Measurements from ENCODE around the gene CCDC175.
A peak's percentile ranks its signal among the peaks of the same experiment; 100 is the strongest.

Gene CCDC175

DNA sequence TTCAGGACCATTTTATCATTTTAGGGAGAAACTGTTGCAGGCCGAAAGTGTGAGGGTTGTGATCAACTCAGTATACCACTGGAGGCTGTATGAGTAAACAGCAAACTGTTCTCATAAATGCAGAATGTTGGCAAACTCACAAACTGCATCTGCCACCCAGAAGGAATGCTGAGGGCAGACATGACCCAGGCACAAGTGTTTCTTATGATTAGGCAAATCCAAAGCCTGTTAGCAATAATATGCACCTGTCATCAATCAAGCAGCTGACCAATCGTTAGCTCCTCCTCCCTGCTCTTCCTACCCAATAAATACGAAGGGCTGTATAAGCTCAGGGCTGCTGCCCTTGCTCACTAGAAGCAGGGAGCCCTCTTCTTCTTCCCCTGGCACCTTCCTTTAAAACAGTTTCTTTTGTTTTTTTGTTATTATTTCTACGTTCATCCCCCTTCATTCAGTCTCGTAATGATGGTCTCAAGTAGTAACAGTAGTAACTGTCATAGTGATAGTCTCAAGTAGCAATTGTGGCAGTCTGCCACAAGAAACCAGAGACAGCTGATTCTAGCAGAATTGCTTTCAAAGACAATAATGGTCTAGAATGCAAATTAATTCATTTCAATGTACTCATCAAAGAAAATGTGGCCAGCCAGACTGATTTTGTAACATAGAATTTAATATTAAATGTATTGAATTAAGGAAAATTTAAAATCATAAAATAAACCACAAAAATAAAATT lies 15.2 kb upstream of the CCDC175 start:
- TF ChIP-seq, protein P1, sequence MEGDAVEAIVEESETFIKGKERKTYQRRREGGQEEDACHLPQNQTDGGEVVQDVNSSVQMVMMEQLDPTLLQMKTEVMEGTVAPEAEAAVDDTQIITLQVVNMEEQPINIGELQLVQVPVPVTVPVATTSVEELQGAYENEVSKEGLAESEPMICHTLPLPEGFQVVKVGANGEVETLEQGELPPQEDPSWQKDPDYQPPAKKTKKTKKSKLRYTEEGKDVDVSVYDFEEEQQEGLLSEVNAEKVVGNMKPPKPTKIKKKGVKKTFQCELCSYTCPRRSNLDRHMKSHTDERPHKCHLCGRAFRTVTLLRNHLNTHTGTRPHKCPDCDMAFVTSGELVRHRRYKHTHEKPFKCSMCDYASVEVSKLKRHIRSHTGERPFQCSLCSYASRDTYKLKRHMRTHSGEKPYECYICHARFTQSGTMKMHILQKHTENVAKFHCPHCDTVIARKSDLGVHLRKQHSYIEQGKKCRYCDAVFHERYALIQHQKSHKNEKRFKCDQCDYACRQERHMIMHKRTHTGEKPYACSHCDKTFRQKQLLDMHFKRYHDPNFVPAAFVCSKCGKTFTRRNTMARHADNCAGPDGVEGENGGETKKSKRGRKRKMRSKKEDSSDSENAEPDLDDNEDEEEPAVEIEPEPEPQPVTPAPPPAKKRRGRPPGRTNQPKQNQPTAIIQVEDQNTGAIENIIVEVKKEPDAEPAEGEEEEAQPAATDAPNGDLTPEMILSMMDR (IDR thresholded peaks at IDR 0.05; ENCODE audit: low read depth, low read length) = no peak
- no peak overlapping the region for H3K4me3 ChIP-seq (ENCODE audit: low read depth, low read length)
- in situ Hi-C loops (cut with HindIII; ENCODE audit: low sequenced_read_pairs) = no loop called here
- DNase-seq (ENCODE audit: low read depth, low spot score) = no peak

DNA sequence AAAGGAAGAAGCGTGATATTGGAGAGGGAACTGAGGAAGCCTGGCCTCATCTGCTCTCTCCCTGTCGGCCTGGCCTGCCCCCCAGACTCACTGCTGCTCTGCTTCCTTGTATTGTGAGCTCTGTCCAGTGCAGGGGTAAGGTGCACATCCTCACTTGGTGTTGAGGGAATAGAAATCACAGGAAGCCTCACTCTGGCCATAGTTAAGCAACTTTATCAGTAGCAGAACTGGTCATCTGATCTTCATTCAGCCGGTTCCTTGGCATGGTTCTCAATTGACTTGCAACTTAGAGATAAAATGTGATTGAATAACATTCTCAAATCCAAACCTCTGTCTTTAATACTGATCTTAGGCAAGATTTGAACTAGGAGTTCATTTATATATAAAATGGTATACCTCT lies 11.5 kb upstream of the CCDC175 start:
- TF ChIP-seq, protein P1 (IDR thresholded peaks at IDR 0.05; ENCODE audit: low read depth, low read length) = no peak
- H3K4me3 ChIP-seq (ENCODE audit: low read depth, low read length) = no peak overlapping the region
- in situ Hi-C loops (cut with HindIII; ENCODE audit: low sequenced_read_pairs) = no loop called here
- no peak for DNase-seq (ENCODE audit: low read depth, low spot score)

DNA sequence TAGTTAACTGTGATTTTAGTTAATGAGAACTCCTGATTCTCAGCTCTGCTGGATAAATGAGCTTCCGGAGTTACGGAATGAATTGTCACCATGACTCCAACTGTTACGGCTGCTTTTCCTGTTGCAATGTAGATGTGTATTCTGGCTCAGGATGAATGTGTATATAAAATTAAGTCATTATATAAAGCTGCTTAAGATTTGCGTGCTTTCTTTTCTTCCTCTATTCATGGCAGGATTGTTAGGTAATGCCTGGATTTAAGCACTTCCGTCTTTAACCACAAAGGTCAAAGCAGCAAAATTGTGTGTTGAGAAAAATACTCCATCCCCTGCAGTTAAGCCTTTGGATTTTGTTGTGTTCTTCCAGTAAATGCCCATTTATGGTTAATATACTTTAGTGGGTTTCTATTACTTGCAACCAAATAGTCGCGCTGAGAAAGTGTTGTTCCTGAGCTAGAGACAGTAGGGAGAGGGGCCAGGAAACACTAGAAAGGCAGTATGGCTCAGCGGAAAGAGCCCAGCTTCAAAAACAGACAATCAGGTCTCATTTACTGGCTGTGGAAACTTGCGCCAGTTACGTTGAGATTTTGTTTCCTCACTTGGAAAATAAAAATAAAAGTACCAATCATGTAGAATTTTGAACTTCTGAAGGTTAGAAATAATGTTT lies 9.4 kb upstream of the CCDC175 start:
- TF ChIP-seq, protein P1 (IDR thresholded peaks at IDR 0.05; ENCODE audit: low read depth, low read length) = no peak
- in situ Hi-C loops (cut with HindIII; ENCODE audit: low sequenced_read_pairs) = no loop called here
- H3K4me3 ChIP-seq (ENCODE audit: low read depth, low read length) = no peak overlapping the region
- peak; percentile 91 for DNase-seq (ENCODE audit: low read depth, low spot score)

DNA sequence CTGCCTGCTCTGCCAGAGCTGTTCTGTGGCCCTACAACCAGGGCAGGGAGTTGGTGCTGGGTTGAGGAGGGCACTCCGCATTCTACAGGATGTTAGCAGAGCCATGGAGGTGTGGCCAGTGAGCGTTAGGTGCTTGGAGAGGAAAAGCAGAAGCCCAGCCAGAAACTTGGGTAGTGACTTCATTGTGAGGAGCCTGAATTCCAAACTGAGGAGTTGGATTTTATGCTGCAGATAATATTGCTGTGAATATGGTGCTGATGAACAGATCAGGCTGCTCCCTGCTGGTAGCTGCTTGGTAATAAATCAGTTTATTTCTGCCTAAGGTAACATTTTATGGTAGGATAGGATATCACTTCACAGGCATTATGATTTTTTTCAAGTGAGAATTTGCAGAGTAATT lies 7.1 kb upstream of the CCDC175 start:
- peak; percentile 55 for DNase-seq (ENCODE audit: low read depth, low spot score)
- TF ChIP-seq, protein P1 (IDR thresholded peaks at IDR 0.05; ENCODE audit: low read depth, low read length) = peak; percentile 16
- no peak overlapping the region for H3K4me3 ChIP-seq (ENCODE audit: low read depth, low read length)
- in situ Hi-C loops (cut with HindIII; ENCODE audit: low sequenced_read_pairs) = no loop called here

DNA sequence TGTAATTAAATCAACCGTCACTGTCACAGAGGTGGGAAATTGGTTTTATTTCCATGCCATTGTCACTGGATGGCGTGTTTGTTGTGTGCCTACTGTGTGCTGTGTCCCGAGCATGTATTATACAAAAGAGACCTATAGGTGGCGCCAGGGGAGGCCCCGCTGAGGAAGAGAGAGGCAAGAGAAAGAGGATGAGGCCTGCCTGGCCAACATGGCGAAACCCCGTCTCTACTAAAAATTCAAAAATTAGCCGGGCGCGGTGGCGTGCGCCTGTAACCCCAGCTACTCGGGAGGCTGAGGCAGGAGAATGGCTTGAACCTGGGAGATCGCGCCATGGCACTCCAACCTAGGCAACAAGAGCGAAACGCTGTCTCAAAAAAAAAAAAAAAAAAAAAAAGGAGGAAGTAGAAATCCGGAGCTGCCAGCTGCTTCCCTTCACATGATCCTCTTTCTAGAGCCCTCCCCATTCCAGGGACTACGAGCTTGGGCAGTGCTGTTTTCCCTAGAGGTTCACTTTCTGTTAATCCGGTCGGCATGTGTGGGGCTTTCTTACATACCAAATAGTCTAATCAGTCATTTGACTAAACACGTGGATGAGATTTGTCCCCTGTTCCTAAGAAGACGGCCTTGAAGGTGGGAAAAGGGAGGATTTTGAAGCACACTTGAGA lies 6.4 kb upstream of the CCDC175 start:
- DNase-seq (ENCODE audit: low read depth, low spot score) = no peak
- TF ChIP-seq, protein P1 (IDR thresholded peaks at IDR 0.05; ENCODE audit: low read depth, low read length) = no peak
- H3K4me3 ChIP-seq (ENCODE audit: low read depth, low read length) = no peak overlapping the region
- in situ Hi-C loops (cut with HindIII; ENCODE audit: low sequenced_read_pairs) = no loop called here

DNA sequence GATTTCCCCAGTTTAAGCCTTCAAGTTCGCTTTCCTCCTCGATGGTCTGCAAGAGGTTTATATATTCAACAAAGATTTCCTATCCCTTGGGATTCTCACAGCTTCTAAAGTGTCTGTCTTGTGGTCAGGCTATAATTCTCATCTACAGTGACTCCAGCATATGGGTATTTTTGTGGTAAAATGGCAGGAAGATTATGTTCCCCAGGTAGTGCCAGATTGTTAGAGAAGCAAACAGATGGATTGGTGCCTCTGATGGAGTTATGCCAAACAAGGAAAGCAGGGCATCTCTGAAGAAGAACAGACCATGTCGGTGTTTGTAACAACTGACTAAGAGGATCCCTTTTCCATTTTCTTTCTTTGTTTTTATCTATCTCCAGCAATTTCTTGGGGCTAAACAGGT lies 5.5 kb upstream of the CCDC175 start:
- in situ Hi-C loops (cut with HindIII; ENCODE audit: low sequenced_read_pairs) = no loop called here
- DNase-seq (ENCODE audit: low read depth, low spot score) = peak; percentile 8
- H3K4me3 ChIP-seq (ENCODE audit: low read depth, low read length) = no peak overlapping the region
- TF ChIP-seq, protein P1 (IDR thresholded peaks at IDR 0.05; ENCODE audit: low read depth, low read length) = no peak

Measured in astrocyte of the spinal cord (primary cell).